ENCODE results near the gene PKIB. TPM values are rescaled to one million over a fixed set of nuclear protein-coding genes. Genes with fewer than 3 reads are reported as not detected.

PKIB gene
- total RNA-seq, 1 donor from 2014 or later, result 3.5 TPM

DNA sequence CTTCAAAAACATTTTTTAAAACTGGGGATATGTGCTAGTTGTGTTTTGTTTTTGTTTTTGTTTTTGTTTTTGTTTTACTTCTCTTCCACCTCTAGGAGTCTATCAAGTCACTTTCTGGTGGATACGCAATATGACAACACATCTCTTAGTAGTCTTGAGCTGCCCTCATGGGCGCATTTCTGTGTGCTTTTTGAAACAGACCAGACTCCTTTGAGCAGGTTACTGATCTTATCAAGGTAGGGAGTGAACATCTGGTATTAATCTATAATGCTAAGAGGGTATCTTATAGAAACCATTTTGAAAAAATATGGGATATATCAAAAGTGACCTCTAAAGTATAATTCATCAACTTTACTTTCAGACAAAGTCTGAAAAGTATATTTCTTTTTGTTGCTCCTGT lies 56.2 kb downstream of the PKIB start:
- no peak for DNase-seq (ENCODE audit: low spot score)

DNA sequence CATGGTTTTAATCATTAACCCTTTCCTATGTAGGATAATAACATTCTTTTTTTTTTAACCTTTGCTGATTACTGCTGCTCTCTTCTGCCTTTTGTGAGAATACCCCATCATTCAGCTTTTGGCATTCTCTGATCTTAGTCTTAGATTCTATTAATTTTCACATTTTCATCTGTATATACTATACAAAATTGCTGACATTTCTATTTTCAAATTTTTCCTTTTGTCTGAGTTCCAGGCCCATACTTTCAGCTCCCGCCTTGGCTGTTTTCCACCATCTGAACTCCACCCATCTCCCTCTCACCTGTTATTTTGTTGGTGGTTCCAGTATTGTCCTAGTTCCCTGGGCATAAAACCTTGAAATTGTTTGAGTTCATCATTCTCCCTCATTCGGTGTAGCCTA lies 59.2 kb downstream of the PKIB start:
- no peak for DNase-seq (ENCODE audit: low spot score)

DNA sequence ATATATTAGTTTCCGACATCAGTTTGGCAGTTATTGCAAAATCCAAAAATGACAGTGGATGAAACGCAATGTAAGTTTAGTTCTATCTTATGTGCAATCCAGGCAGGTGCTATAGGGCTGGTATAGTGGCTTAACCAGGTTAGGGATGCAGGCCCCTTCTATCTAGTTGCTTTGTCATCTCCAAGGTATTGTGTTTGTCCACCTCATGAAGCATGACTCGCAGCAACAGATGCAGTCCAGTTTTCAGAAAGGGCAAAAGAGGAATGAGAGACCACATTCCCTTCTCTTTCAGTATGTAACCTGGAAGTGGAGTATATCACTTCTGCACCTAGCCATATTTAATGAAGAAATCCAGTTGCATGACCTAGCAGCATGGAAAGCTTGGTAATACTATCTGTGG lies 59.7 kb downstream of the PKIB start:
- DNase-seq (ENCODE audit: low spot score), result no peak

DNA sequence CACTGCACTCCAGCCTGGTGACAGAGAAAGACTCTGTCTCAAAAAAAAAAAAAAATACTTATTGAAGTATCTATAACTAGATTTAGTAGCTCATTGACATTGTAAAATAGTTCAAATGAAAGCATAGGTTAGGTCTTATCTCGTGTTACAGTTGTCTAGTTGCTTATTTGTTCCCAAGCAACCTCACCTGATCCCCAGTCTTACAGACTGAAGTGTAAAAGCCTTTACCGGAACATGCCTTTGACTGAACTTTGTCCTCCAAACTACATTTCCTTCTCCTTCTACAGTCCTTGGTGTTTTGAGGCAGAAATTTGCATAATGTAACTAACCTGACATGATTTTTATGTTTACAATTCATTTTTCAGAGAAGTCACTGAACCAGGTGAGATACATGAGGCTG lies 61.0 kb downstream of the PKIB start:
- DNase-seq (ENCODE audit: low spot score), result no peak

DNA sequence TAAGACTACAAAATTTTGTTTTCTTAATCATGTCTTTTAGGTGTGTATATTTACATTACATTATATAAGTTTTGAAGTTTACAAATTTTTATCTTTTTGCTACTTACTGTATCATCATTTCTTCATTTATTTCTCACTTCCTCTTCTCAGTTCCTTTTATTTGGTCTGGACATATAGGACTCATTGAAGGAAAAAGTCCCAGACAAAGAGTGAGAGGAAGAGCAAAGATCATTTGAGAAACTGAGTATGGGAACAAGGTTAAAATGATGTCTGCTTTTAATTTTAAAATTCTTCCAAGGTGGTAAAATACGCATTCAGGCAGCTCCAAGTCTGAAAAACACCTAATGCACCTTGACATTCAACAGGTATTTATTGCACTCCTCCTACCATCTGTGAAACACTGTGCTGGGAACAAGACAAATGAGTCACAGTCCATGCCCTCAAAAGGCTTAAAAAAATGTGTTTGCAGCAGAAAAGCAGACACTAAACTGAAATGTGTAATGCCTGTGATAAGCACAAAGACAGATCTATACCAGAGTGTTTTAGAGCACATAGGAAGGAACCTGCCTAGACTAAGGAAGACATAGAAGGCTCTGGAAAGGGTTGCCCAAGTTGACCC lies 63.2 kb downstream of the PKIB start:
- DNase-seq (ENCODE audit: low spot score), result no peak

- DNase-seq (ENCODE audit: low spot score), result no peak
Observed at GRCh38 chr6:122676146-122676545, 65.9 kb downstream of the PKIB start.

DNA sequence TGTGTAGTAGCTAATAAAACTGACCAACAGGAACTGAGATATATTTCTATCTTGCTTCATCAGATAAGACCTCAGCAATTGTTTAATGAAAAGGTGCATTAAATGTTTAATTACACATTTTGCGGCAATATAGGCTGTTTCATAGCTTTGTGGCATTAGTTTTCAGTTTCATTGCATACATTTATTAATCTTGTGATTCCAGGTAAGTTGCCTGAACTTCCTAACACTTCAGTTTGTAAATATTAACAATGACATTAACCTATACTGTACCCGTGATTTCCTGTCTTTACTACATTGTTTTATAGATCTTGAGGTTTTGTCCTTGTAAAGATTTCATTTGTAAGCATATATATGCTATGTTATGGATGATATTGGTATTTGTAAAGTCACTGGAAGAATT lies 66.5 kb downstream of the PKIB start:
- DNase-seq (ENCODE audit: low spot score), result no peak

DNA sequence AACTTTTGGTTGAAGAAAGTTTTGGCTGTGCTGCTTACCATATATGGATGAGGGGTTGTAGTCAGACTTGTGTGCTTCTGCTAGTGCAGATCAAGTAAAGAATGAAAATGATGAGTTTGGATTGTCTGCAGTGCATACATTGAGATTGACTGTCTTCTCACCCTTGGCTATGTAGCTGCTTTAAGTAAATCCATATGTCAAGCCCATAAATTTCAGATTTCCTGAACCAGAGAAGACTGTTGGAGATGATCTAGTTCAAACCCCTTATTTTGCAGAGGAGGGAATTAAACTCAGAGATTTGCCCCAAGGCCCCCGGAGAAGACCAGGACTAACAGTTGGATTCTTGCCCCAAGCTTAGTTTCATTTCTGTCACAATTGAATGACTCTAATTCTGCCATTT lies 67.2 kb downstream of the PKIB start:
- no peak for DNase-seq (ENCODE audit: low spot score)

- DNase-seq (ENCODE audit: low spot score), result no peak
Observed at GRCh38 chr6:122678841-122679240, 68.6 kb downstream of the PKIB start.

- no peak for DNase-seq (ENCODE audit: low spot score)
Observed at GRCh38 chr6:122681705-122682104, 71.5 kb downstream of the PKIB start.

- DNase-seq (ENCODE audit: low spot score), result no peak
Observed at GRCh38 chr6:122683989-122684651, 73.9 kb downstream of the PKIB start.

GRCh38 chr6:122692175-122692598 lies 82.0 kb downstream of the PKIB start:
- DNase-seq (ENCODE audit: low spot score), result no peak

DNA sequence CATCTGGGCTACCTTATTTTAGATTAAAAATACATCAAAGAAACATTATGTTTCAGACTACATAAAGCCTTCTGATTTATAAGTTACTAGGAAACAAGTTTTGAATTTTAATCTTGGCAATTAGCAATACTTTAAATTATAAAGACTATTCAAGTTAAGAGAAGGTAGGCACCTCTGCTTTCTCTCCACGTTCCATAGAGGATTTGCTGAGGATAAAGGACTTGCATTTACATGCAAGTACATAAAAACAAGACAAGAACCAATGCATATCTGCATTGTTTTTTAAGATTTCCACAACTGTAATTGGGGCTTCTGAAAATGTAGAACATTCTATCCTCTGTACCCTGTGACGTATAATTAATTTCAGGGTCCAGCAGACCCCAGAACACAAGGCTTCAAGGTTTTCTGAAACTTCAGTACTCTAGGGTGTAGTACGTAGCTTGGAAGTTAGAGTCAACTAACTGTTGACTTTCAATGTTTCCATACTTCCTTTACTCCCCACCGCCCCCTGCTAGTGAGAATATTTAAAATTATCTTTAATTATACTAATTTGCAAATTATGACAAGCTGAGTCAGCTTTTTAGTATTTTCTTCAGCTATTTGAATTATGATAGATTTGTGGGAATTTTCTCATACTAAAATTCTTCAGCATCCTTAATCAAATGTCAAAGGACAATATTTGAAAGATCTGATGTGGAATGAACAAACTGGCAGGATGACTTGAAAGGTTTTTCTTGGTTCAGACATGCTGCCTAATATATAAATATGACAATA lies 82.8 kb downstream of the PKIB start:
- DNase-seq (ENCODE audit: low spot score), result no peak

DNA sequence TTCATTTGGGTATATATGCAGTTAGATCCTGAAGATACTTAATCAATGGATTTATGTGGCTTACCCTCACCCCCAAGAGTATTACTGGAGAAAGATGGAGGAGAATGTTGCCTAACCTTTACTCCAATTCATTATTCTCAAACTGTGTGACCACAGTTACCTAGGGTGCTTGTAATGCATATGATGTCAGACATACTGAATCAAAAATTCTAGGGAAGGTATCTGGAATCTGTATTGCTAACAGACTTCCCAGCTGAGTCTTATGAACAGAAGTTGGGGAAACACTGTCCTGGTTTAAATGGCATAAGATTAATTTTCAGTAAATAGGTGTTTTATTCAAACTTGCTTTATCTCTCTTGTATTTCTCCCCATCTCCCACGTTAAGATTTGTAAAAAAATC lies 83.9 kb downstream of the PKIB start:
- DNase-seq (ENCODE audit: low spot score), result no peak

DNA sequence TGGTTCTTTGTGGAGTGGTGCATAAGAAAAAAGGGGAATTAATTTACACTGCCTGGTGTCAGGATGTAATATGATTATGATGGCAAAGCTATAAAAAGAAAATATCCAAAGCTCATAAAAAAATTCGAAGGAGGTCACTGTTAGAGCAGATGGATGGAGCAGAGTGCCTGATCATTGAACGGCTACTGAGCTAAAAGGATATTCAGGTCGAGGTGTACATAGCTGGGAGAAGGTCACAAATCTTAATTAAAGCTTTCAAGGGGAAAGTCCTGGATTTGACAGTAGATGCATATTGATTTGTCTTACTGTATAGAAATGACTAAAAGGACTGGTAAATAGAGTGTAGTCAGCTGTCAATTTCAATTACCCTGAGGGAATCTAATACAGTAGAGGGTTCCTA lies 84.4 kb downstream of the PKIB start:
- no peak for DNase-seq (ENCODE audit: low spot score)

DNA sequence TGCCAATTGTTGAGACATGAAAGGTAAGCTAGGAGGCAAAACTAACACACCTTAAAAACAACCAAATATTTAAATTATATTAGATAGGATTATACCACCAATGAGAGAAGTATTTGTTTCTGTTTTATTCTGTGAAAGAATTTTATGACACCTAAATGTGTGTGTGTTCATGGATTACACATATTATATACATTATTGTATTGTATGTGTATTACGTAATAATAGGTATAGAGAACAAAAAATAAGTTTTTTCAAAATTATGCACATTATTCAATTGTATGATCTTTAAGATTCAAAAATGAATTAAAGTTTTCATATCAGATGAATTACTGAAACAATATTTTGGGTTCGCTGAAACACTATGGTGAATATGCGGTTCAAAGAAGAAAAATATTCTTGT lies 85.0 kb downstream of the PKIB start:
- no peak for DNase-seq (ENCODE audit: low spot score)

GRCh38 chr6:122696079-122696478 lies 85.9 kb downstream of the PKIB start:
- DNase-seq (ENCODE audit: low spot score), result no peak

- no peak for DNase-seq (ENCODE audit: low spot score)
Observed at GRCh38 chr6:122696853-122697252, 86.6 kb downstream of the PKIB start.

- DNase-seq (ENCODE audit: low spot score), result no peak
Observed at GRCh38 chr6:122697458-122697857, 87.3 kb downstream of the PKIB start.

- DNase-seq (ENCODE audit: low spot score), result no peak
Observed at GRCh38 chr6:122701666-122702065, 91.5 kb downstream of the PKIB start.

DNA sequence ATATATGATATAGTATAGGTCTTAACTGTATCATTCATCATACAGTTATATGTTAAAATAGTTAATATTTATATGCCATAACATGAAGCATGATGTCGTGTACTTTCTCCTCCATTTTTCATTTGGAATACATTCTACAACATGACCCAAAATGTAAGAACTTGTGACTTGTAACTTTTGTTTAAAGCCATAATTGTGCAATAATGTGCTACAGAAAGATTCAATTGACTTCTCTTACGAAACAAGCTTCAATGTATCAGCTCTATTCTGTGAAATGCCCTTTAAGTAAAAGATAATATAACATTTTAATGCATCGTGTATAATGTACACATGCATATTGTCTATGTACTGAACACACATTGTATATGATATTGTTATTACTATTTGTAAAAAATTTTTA lies 92.6 kb downstream of the PKIB start:
- no peak for DNase-seq (ENCODE audit: low spot score)

DNA sequence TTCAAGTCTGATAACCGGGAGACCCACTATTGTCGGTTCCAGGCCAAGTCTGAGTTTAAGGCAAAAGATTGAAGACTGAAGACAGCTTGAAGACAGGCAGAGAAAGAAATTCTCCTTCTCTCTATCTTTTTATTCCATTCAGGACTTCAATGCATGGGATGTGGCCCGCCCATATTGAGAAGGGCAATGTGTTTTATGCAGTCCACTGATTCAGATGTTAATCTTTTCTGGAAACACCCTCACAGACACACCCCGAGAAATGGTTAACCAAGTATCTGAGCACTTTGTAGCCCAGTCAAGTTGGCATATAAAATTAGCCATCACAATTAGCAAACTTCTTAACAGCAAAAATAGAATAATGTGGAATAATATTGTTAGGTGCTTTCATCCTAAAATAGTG lies 93.9 kb downstream of the PKIB start:
- no peak for DNase-seq (ENCODE audit: low spot score)

DNA sequence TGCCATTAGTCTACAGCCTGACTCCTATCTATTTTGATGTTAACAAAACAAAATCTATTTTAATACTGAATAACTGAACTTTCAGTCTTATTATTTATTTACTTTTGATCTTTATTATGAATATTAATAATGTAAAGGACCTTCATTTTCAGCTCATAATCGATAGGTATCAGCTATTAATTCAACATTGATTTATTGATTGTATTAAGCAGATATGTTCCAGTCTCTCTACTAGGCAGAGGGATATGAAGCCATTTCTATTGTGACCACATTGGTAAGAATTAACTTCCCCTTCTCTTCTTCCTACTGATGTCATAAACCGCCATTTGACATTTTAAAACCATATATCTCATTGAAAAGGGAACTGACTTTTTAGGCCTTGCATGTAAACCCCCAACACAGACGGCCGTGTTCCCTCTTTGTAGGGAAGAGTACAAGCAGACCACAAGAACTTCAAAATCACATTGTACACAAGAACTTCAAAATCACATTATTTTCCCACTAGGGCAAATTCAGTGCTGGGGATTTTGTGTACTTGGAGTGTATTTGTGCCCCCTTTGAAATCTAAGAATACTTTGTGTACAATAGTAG lies 99.8 kb downstream of the PKIB start:
- no peak for DNase-seq (ENCODE audit: low spot score)

All from ureter (tissue), 1 donor.